ENCODE data around the gene TPR.

The TPR gene

GRCh38 chr1:186283374-186283773 lies 91.7 kb downstream of the TPR start:
- DNase-seq = no peak

- DNase-seq = no peak
These were observed 92.6 kb downstream of the TPR start for GRCh38 chr1:186282466-186282865.

GRCh38 chr1:186275822-186276221 lies 99.2 kb downstream of the TPR start:
- no peak for DNase-seq

GRCh38 chr1:186272486-186272885 lies 102.6 kb downstream of the TPR start:
- DNase-seq = peak; percentile 20

- no peak for DNase-seq
These were observed 104.0 kb downstream of the TPR start for GRCh38 chr1:186271032-186271431.

Data from CD4-positive, alpha-beta T cell treated with Interleukin-12 subunit alpha and Interleukin-12 subunit beta, for 1 hour (primary cell).